ENCODE results near the gene ASXL3. TPM values are rescaled to one million over a fixed set of nuclear protein-coding genes. Genes with fewer than 3 reads are reported as not detected.

Gene ASXL3
- total and polyA plus RNA-seq, 10 of the 15 experiments (the other 5 are each of a cell fraction or from before 2014, with no cell fraction given) = 0.15 TPM; not detected in 9

DNA sequence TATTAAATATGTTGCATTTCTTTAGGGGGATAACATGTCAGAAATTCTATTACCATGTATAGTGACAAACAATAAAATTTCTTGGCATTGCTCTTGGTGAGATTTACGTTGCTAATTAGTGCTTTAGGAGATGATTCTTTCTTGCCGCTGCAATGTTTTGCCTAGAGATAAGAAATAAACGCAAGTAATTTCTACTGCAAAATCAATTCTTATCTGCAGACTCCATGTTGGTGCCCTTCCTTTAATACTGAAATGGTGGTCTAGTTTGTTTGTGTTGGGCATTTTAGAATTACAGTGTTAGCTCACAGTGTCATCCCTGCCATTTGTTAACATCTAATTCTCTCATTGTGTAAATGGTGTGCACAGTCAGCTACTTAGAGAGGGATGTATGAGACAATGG, 34.6 kb downstream of the ASXL3 start:
- FAIRE-seq = no peak

DNA sequence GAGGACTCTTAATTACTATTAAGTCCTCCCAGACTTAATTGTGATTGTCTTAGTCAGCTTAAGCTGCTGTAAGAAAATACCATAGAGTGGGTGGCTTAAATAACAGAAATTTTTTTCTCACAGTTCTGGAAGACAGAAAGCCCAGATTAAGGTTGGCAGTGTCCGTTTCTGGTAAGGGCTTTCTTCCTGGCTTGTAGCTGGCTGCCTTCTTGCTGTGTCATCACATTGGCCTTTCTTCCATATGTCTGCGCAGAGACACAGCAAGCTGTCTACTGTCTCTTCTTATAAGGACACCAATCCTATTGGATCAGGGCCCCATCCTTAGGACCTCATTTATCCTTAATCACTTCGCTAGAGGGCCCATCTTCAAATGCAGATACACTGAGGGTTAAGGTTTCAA, 38.5 kb downstream of the ASXL3 start:
- no peaks in the 10 kb centered on the region for H3K36me3 ChIP-seq (ENCODE audit: control insufficient read depth in 2 of 2, insufficient read depth in 2 of 2, low read length in 1 of 2)
- H3K79me2 ChIP-seq (ENCODE audit: control insufficient read depth, insufficient read depth, low read length) = no peaks in the 10 kb centered on the region
- H3K9ac ChIP-seq (ENCODE audit: control insufficient read depth, insufficient read depth, low read length) = no peak overlapping the region
- intact Hi-C loops (cut with micrococcal nuclease; ENCODE audit: unreplicated experiment) (no loop called here), in situ Hi-C loops (cut with MboI) (no loop called here)
- FAIRE-seq (no peak), ATAC-seq (no peak), DNase-seq (ENCODE audit: low read depth, low spot score) (no peak)
- H4K20me1 ChIP-seq (ENCODE audit: control insufficient read depth, insufficient read depth) = no peaks in the 10 kb centered on the region
- H3K4me3 ChIP-seq = no peak overlapping the region
- H2AFZ ChIP-seq (ENCODE audit: control insufficient read depth, low read depth, low read length) = no peak overlapping the region
- H3K9me3 ChIP-seq (replicated peaks; ENCODE audit: control insufficient read depth, insufficient read depth, low read length) = no peaks in the 10 kb centered on the region
- ChIA-PET SMC1A (ENCODE audit: uncharacterized antibody, unreplicated experiment) (no interaction called here), POLR2A (no interaction called here), CTCF (no interaction called here), RAD21 (ENCODE audit: unreplicated experiment) (no interaction called here)
- H3K27ac ChIP-seq (ENCODE audit: control insufficient read depth, insufficient read depth) = no peak overlapping the region
- TF ChIP-seq ZNF24 (IDR thresholded peaks at IDR 0.05) (no peak), IKZF2 (IDR thresholded peaks at IDR 0.05) (no peak), ASH2L (IDR thresholded peaks at IDR 0.05; ENCODE audit: borderline replicate concordance, low read depth) (no peak), POLR2AphosphoS5 (IDR thresholded peaks at IDR 0.05; ENCODE audit: low read length) (no peak), CBX3 (IDR thresholded peaks at IDR 0.05; ENCODE audit: borderline replicate concordance, low read depth) (no peak), LARP7 (IDR thresholded peaks at IDR 0.05) (no peak), MYB (IDR thresholded peaks at IDR 0.05; ENCODE audit: borderline replicate concordance, low read depth, low read length) (no peak)
- no peaks in the 10 kb centered on the region for H3K27me3 ChIP-seq (replicated peaks in 1 of 2; ENCODE audit: control insufficient read depth in 2 of 2, insufficient read depth in 2 of 2, low read length in 1 of 2)
- BruUV-seq (replicated peaks) = no TSS peak
- no peaks in the 10 kb centered on the region for H3K4me1 ChIP-seq (ENCODE audit: control insufficient read depth, insufficient read depth, low read length)
- no peak overlapping the region for H3K4me2 ChIP-seq (ENCODE audit: control insufficient read depth, insufficient read depth)
- 29% methylated on average over 3 of the region's 3 CpGs for WGBS (ENCODE audit: insufficient coverage, insufficient replicate concordance, low lambda C conversion rate, missing lambda C conversion rate)

More for the DNA sequence above, 34.6 kb downstream of the ASXL3 start:
- TF ChIP-seq STAT3 (IDR thresholded peaks at IDR 0.05; ENCODE audit: low read depth, low read length) (no peak), NR2C2 (IDR thresholded peaks at IDR 0.05; ENCODE audit: borderline replicate concordance, control insufficient read depth, insufficient read length, low read depth) (no peak), GATAD2B (conservative IDR thresholded peaks at IDR 0.05; ENCODE audit: low read depth) (no peak), TAF1 (IDR thresholded peaks at IDR 0.05; ENCODE audit: borderline replicate concordance, low read depth, low read length) (no peak), ZNF217 (IDR thresholded peaks at IDR 0.05) (no peak), BCL11A (IDR thresholded peaks at IDR 0.05; ENCODE audit: low read depth, low read length) (no peak), IRF4 (IDR thresholded peaks at IDR 0.05; ENCODE audit: low read depth, low read length) (no peak), MEF2B (IDR thresholded peaks at IDR 0.05; ENCODE audit: partially characterized antibody, poor library complexity, severe bottlenecking) (no peak), NFYA (IDR thresholded peaks at IDR 0.05; ENCODE audit: borderline replicate concordance, low read depth, low read length) (no peak), ESRRA (IDR thresholded peaks at IDR 0.05; ENCODE audit: low read length) (no peak), CHD4 (IDR thresholded peaks at IDR 0.05) (no peak), HDGF (IDR thresholded peaks at IDR 0.05) (no peak), ZNF24 (IDR thresholded peaks at IDR 0.05) (no peak), SMC3 (IDR thresholded peaks at IDR 0.05; ENCODE audit: borderline replicate concordance, low read length) (no peak), PAX8 (IDR thresholded peaks at IDR 0.05) (no peak), TARDBP (IDR thresholded peaks at IDR 0.05; ENCODE audit: borderline replicate concordance) (no peak), STAT1 (conservative IDR thresholded peaks at IDR 0.05) (no peak), RAD21 (IDR thresholded peaks at IDR 0.05; ENCODE audit: insufficient read depth, low read depth, low read length) (no peak)
- no peaks in the 10 kb centered on the region for H3K79me2 ChIP-seq (ENCODE audit: control insufficient read depth, insufficient read depth, low read length)
- no TSS peak for BruUV-seq (replicated peaks)
- in situ Hi-C loops (cut with MboI) = no loop called here
- H3K4me2 ChIP-seq (ENCODE audit: control insufficient read depth, insufficient read depth) = no peak overlapping the region
- H4K20me1 ChIP-seq (ENCODE audit: control insufficient read depth, insufficient read depth) = no peaks in the 10 kb centered on the region
- ATAC-seq (no peak), DNase-seq (ENCODE audit: low read depth, low spot score) (no peak)
- ChIA-PET SMC1A (ENCODE audit: uncharacterized antibody, unreplicated experiment) (no interaction called here), RAD21 (ENCODE audit: unreplicated experiment) (no interaction called here), POLR2A (no interaction called here), CTCF (no interaction called here)
- no peaks in the 10 kb centered on the region for H3K36me3 ChIP-seq (ENCODE audit: control insufficient read depth in 2 of 2, insufficient read depth in 2 of 2, low read length in 1 of 2)
- no peaks in the 10 kb centered on the region for H3K9me3 ChIP-seq (replicated peaks; ENCODE audit: control insufficient read depth, insufficient read depth, low read length)
- H3K9ac ChIP-seq (ENCODE audit: control insufficient read depth, insufficient read depth, low read length) = no peak overlapping the region
- H3K27me3 ChIP-seq (replicated peaks in 1 of 2; ENCODE audit: control insufficient read depth in 2 of 2, insufficient read depth in 2 of 2, low read length in 1 of 2) = no peaks in the 10 kb centered on the region
- intact Hi-C loops (cut with micrococcal nuclease; ENCODE audit: unreplicated experiment) = no loop called here
- no peak overlapping the region for H3K27ac ChIP-seq (ENCODE audit: control insufficient read depth, insufficient read depth)
- no peak overlapping the region for H2AFZ ChIP-seq (ENCODE audit: control insufficient read depth, low read depth, low read length)
- WGBS (ENCODE audit: insufficient coverage, insufficient replicate concordance, low lambda C conversion rate, missing lambda C conversion rate) = 65% methylated on average over 3 of the region's 3 CpGs
- H3K4me1 ChIP-seq (ENCODE audit: control insufficient read depth, insufficient read depth, low read length) = no peaks in the 10 kb centered on the region
- no peak overlapping the region for H3K4me3 ChIP-seq

All from GM12878 (cell line).